HepG2 (cell line): ENCODE results near the gene ADAM22. TPM values are rescaled to one million over a fixed set of nuclear protein-coding genes. Genes with fewer than 3 reads are reported as not detected.

Source experiments
- ARNT ChIP-seq: fragments of 450-650 bp; IDR thresholded peaks from 2 replicates; pipeline ENCODE4 v1.6.1; 2017
- ELF1 ChIP-seq: sonication (generic); formaldehyde crosslinking; IDR thresholded peaks from 2 replicates; pipeline ENCODE4 v1.4.0; 2020; ENCODE audit warnings: missing genetic modification reagents
- HMGA1 ChIP-seq: sonication (generic); formaldehyde crosslinking; conservative IDR thresholded peaks from 2 replicates; pipeline ENCODE4 v1.4.0; 2020; ENCODE audit warnings: missing genetic modification reagents
- HNRNPUL1 ChIP-seq: fragments of 200-400 bp; formaldehyde crosslinking; IDR thresholded peaks from 2 replicates; pipeline ENCODE4 v1.6.1; 2017; ENCODE audit warnings: low read depth, mild to moderate bottlenecking, low read length, moderate library complexity
- MIER2 ChIP-seq: IDR thresholded peaks from 2 replicates; pipeline ENCODE4 v1.6.1; 2016; ENCODE audit warnings: missing biosample characterization, missing genetic modification reagents
- TFAP4 ChIP-seq: sonication (generic); IDR thresholded peaks from 2 replicates; pipeline ENCODE4 v1.6.1; 2016; ENCODE audit warnings: low read depth, borderline replicate concordance
- TRIM22 ChIP-seq: fragments of 450-650 bp; IDR thresholded peaks from 2 replicates; pipeline ENCODE4 v1.6.1; 2017
- ZBTB34 ChIP-seq: sonication (generic); formaldehyde crosslinking; IDR thresholded peaks from 2 replicates; pipeline ENCODE4 v1.8.0; 2022; ENCODE audit warnings: mild to moderate bottlenecking, missing genetic modification reagents
- ZBTB7B ChIP-seq: sonication (generic); formaldehyde crosslinking; IDR thresholded peaks from 2 replicates; pipeline ENCODE4 v1.4.0; 2020; ENCODE audit warnings: missing genetic modification reagents
- ZNF24 ChIP-seq: fragments of 450-650 bp; IDR thresholded peaks from 2 replicates; pipeline ENCODE4 v1.6.1; 2017; ENCODE audit warnings: antibody characterized with exemption, mild to moderate bottlenecking
- ZNF275 ChIP-seq: sonication (generic); formaldehyde crosslinking; IDR thresholded peaks from 2 replicates; pipeline ENCODE4 v1.8.0; 2022; ENCODE audit warnings: missing genetic modification reagents, mild to moderate bottlenecking, inconsistent platforms, borderline replicate concordance
- ZNF430 ChIP-seq: sonication (generic); formaldehyde crosslinking; IDR thresholded peaks from 2 replicates; pipeline ENCODE4 v1.9.0; 2021; ENCODE audit warnings: mild to moderate bottlenecking, missing genetic modification reagents
- ZNF512B ChIP-seq: sonication (generic); formaldehyde crosslinking; IDR thresholded peaks from 2 replicates; pipeline ENCODE4 v1.5.1; 2020; ENCODE audit warnings: missing genetic modification reagents, mild to moderate bottlenecking, borderline replicate concordance
- ZNF574 ChIP-seq: sonication (generic); formaldehyde crosslinking; IDR thresholded peaks from 2 replicates; pipeline ENCODE4 v1.4.0; 2020; ENCODE audit warnings: missing genetic modification reagents
- ZNF740 ChIP-seq: sonication (generic); formaldehyde crosslinking; IDR thresholded peaks from 2 replicates; pipeline ENCODE4 v1.4.0; 2020; ENCODE audit warnings: missing genetic modification reagents
- ZNF788 ChIP-seq: sonication (generic); formaldehyde crosslinking; IDR thresholded peaks from 2 replicates; pipeline ENCODE4 v1.5.0; 2020; ENCODE audit warnings: mild to moderate bottlenecking, missing genetic modification reagents, borderline replicate concordance
- ZSCAN22 ChIP-seq: sonication (generic); formaldehyde crosslinking; IDR thresholded peaks from 2 replicates; pipeline ENCODE4 v1.4.0; 2020; ENCODE audit warnings: mild to moderate bottlenecking, missing genetic modification reagents
- polyA plus RNA-seq, 8 experiments: library from polyadenylated mRNA; depleted of rRNA in 3 of 8; stranded (reverse) in 7 of 8; unstranded in 1 of 8; fragments of >200 nt; fragmentation: Illumina TruSeq in 4 of 8; extraction: Trizol in 4 of 8; gene quantifications; 2 replicates each; pipeline versions ENCODE4 v1.2.1 to v1.2.3, GENCODE V29; 2011 to 2016; ENCODE audit warnings: low read depth in 4 of 8, missing spikeins in 1 of 8, mixed read lengths in 1 of 8; ENCODE audit not compliant: insufficient read depth in 1 of 8
- total RNA-seq, 5 experiments: library from RNA; depleted of rRNA; stranded (reverse); fragments of >200 nt; fragmentation: Illumina TruSeq; extraction: Trizol; gene quantifications; 2 replicates each; pipeline ENCODE4 v1.2.3, GENCODE V29; 2016; ENCODE audit warnings: low read depth in 1 of 5

The ADAM22 gene
- total and polyA plus RNA-seq, 2 of the 13 experiments (the other 11 are each of a cell fraction or from before 2014, with no cell fraction given), result 1.9 to 6.7 TPM

- TF ChIP-seq ZNF275 (CRISPR knock-in tag) (peak; percentile 94), MIER2 (CRISPR knock-in tag) (no peak), TFAP4 (0 out of 2 replicates have a peak, but pooled peaks have one; percentile 28), ZNF740 (CRISPR knock-in tag) (peak; percentile 84), ZBTB7B (peak; percentile 69), TRIM22 (no peak), ELF1 (no peak; the same call in 1 of the 2 replicates), HMGA1 (no peak), ZNF574 (CRISPR knock-in tag) (peak; percentile 80), ARNT (no peak), ZSCAN22 (CRISPR knock-in tag) (no peak), HNRNPUL1 (no peak), ZNF788 (CRISPR knock-in tag) (peak; percentile 85; the same call in 1 of the 2 replicates), ZBTB34 (CRISPR knock-in tag) (no peak), ZNF24 (no peak), ZNF512B (CRISPR knock-in tag) (0 out of 2 replicates have a peak, but pooled peaks have one; percentile 23), ZNF430 (CRISPR knock-in tag) (peak; percentile 56)
Measured at GRCh38 chr7:87933953-87934698, at the start of gene ADAM22 (continued).
